ENCODE measurements around the gene ZBTB49. TPM values are rescaled to one million over a fixed set of nuclear protein-coding genes. Genes with fewer than 3 reads are reported as not detected.

ZBTB49 gene
- total RNA-seq, 1 donor from 2014 or later: 9.7 TPM

- H3K36me3 Mint-ChIP-seq: peaks cover 8% of the 10 kb centered on the region
- TF ChIP-seq, protein P1, sequence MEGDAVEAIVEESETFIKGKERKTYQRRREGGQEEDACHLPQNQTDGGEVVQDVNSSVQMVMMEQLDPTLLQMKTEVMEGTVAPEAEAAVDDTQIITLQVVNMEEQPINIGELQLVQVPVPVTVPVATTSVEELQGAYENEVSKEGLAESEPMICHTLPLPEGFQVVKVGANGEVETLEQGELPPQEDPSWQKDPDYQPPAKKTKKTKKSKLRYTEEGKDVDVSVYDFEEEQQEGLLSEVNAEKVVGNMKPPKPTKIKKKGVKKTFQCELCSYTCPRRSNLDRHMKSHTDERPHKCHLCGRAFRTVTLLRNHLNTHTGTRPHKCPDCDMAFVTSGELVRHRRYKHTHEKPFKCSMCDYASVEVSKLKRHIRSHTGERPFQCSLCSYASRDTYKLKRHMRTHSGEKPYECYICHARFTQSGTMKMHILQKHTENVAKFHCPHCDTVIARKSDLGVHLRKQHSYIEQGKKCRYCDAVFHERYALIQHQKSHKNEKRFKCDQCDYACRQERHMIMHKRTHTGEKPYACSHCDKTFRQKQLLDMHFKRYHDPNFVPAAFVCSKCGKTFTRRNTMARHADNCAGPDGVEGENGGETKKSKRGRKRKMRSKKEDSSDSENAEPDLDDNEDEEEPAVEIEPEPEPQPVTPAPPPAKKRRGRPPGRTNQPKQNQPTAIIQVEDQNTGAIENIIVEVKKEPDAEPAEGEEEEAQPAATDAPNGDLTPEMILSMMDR (conservative IDR thresholded peaks at IDR 0.05): no peak
- no peaks in the 10 kb centered on the region for H3K27me3 Mint-ChIP-seq
- no peaks in the 10 kb centered on the region for H3K9me3 Mint-ChIP-seq
- H3K4me3 Mint-ChIP-seq: no peak overlapping the region
- no peak overlapping the region for H3K27ac Mint-ChIP-seq
- no peak for DNase-seq (ENCODE audit: extremely low spot score, unreplicated experiment)
- no peaks in the 10 kb centered on the region for H3K4me1 Mint-ChIP-seq (ENCODE audit: unreplicated experiment)
These were observed 36.1 kb downstream of the ZBTB49 start for GRCh38 chr4:4326166-4326565.

- Mint-ChIP-seq H3K4me3 (no peak overlapping the region), H3K27ac (no peak overlapping the region), H3K27me3 (no peaks in the 10 kb centered on the region), H3K4me1 (ENCODE audit: unreplicated experiment) (no peaks in the 10 kb centered on the region), H3K36me3 (peaks cover 5% of the 10 kb centered on the region), H3K9me3 (no peaks in the 10 kb centered on the region)
- TF ChIP-seq, protein P1 (conservative IDR thresholded peaks at IDR 0.05): peak; percentile 70
- DNase-seq (ENCODE audit: extremely low spot score, unreplicated experiment): no peak
These were observed 37.6 kb downstream of the ZBTB49 start for GRCh38 chr4:4327652-4328121.

- Mint-ChIP-seq H3K36me3 (peaks cover 4% of the 10 kb centered on the region), H3K4me3 (no peak overlapping the region), H3K27ac (no peak overlapping the region), H3K9me3 (no peaks in the 10 kb centered on the region), H3K4me1 (ENCODE audit: unreplicated experiment) (no peaks in the 10 kb centered on the region), H3K27me3 (no peaks in the 10 kb centered on the region)
- TF ChIP-seq, protein P1 (conservative IDR thresholded peaks at IDR 0.05): no peak
- DNase-seq (ENCODE audit: extremely low spot score, unreplicated experiment): no peak
These were observed 38.2 kb downstream of the ZBTB49 start for GRCh38 chr4:4328206-4328605.

- Mint-ChIP-seq H3K4me3 (no peak overlapping the region), H3K27me3 (no peaks in the 10 kb centered on the region), H3K27ac (no peak overlapping the region), H3K36me3 (peaks cover 2% of the 10 kb centered on the region), H3K9me3 (no peaks in the 10 kb centered on the region), H3K4me1 (ENCODE audit: unreplicated experiment) (no peaks in the 10 kb centered on the region)
- TF ChIP-seq, protein P1 (conservative IDR thresholded peaks at IDR 0.05): no peak
- DNase-seq (ENCODE audit: extremely low spot score, unreplicated experiment): no peak
These were observed 38.8 kb downstream of the ZBTB49 start for GRCh38 chr4:4328840-4329239.

DNA sequence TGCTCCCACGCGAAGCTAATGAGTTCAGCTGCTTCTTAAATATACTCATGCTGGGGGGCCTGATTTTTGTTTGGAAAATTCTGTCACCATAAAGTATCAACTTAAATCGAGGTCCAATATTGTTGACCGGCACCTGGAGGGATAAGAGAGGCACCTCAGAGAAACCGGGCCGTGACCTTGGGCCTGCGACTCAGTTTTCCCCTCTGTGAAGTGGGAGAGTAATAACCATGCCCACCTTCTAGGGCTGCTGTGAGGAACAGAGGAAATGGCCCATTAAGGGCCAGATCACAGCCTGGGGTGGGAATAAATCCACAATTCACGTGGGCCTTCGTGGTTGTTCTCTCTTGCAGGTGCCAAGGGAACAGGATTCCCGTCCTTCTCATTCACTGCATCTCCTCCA lies 39.4 kb downstream of the ZBTB49 start:
- Mint-ChIP-seq H3K9me3 (no peaks in the 10 kb centered on the region), H3K27me3 (no peaks in the 10 kb centered on the region), H3K4me1 (ENCODE audit: unreplicated experiment) (no peaks in the 10 kb centered on the region), H3K4me3 (no peak overlapping the region), H3K36me3 (no peaks in the 10 kb centered on the region), H3K27ac (no peak overlapping the region)
- TF ChIP-seq, protein P1 (conservative IDR thresholded peaks at IDR 0.05): no peak
- no peak for DNase-seq (ENCODE audit: extremely low spot score, unreplicated experiment)

DNA sequence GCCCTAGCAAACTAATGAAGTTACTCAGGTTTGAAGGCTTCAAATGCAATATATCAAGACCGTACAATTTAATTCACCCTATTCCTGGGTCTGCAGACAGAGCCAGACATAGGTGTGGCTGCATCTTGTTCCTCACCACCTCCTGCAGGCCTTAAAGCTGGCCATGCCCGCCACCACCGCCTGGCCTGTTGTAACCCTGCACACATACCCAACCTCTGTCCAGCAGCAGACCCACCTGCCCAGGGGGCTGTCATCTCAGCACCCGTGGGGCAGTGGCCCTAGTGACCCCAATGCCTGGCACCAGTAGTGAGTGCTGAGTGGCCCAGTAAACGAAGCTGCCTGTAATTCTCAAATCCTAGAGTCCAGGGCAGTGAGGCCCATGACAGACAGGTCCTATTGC lies 40.7 kb downstream of the ZBTB49 start:
- Mint-ChIP-seq H3K4me3 (no peak overlapping the region), H3K9me3 (no peaks in the 10 kb centered on the region), H3K36me3 (no peaks in the 10 kb centered on the region), H3K27me3 (peaks cover 3% of the 10 kb centered on the region), H3K4me1 (ENCODE audit: unreplicated experiment) (no peaks in the 10 kb centered on the region), H3K27ac (no peak overlapping the region)
- no peak for DNase-seq (ENCODE audit: extremely low spot score, unreplicated experiment)
- TF ChIP-seq, protein P1 (conservative IDR thresholded peaks at IDR 0.05): no peak

Data from type B pancreatic cell (in vitro differentiated cells).